ENCODE measurements around the gene TIMM13. TPM values are rescaled to one million over a fixed set of nuclear protein-coding genes. Genes with fewer than 3 reads are reported as not detected.
"Not testable (repeated sequence)": the region's sequence is repeated elsewhere in the genome, so short reads cannot be mapped to it uniquely, and the experiment has no call there.

The TIMM13 gene
- total RNA-seq, 3 donors from 2014 or later = 273 to 326 (median 286) TPM

GRCh38 chr19:2461751-2462634, 34.6 kb upstream of the TIMM13 start:
- Mint-ChIP-seq H3K4me3 (peak overlapping the region; percentile 79), H3K27me3 (ENCODE audit: low read depth) (no peaks in the 10 kb centered on the region), H3K36me3 (ENCODE audit: insufficient read depth) (no peaks in the 10 kb centered on the region), H3K9me3 (no peaks in the 10 kb centered on the region), H3K4me1 (ENCODE audit: low read depth) (peaks cover 7% of the 10 kb centered on the region)
- peak; percentile 62 for DNase-seq
- peak; percentile 83 for ATAC-seq

DNA sequence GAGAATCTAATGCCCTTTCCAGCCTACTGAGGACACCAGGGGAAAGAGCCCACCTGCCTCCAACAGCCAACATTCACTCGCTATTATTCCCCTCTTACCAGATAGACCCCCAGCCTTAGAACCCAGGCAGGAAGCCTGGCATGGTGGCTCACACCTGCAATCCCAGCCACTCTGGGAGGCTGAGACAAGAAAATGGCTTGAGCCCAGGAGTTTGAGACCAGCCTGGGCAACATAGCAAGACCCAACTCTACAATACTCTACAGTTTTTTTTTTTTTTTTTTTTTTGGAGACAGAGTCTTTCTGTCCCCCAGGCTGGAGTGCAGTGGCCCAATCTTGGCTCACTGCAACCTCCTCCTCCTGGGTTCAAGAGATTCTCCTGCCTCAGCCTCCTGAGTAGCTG, 32.9 kb upstream of the TIMM13 start:
- Mint-ChIP-seq H3K36me3 (ENCODE audit: insufficient read depth) (no peaks in the 10 kb centered on the region), H3K27me3 (ENCODE audit: low read depth) (no peaks in the 10 kb centered on the region), H3K9me3 (no peaks in the 10 kb centered on the region), H3K4me1 (ENCODE audit: low read depth) (peaks cover 12% of the 10 kb centered on the region), H3K4me3 (peak overlapping the region; percentile 31)
- ATAC-seq (no peak), DNase-seq (no peak)

GRCh38 chr19:2458776-2459175, 31.4 kb upstream of the TIMM13 start:
- peaks cover 20% of the 10 kb centered on the region for H3K4me1 Mint-ChIP-seq (ENCODE audit: low read depth)
- not testable (repeated sequence) for DNase-seq; H3K9me3 Mint-ChIP-seq; H3K27me3 Mint-ChIP-seq (ENCODE audit: low read depth); H3K36me3 Mint-ChIP-seq (ENCODE audit: insufficient read depth); H3K4me3 Mint-ChIP-seq; ATAC-seq

DNA sequence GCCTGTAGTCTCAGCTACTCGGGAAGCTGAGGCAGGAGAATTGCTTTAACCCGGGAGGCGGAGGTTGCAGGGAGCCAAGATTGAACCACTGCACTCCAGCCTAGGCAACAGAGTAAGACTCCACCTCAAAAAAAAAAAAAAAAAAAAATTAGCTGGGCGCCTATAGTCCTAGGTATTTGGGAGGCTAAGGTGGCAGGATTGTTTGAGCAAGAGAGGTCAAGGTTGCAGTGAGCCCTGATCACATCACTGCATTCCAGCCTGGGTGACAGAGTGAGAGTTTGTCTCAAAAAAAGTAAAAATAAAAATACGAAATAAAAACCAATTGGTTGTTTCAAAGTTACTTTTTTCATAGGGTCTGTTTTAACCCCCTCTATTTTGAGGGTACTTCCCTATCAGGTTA, 30.7 kb upstream of the TIMM13 start:
- ATAC-seq = no peak
- Mint-ChIP-seq H3K27me3 (ENCODE audit: low read depth) (no peaks in the 10 kb centered on the region), H3K4me1 (ENCODE audit: low read depth) (peaks cover 20% of the 10 kb centered on the region), H3K36me3 (ENCODE audit: insufficient read depth) (no peaks in the 10 kb centered on the region), H3K4me3 (no peak overlapping the region), H3K9me3 (no peaks in the 10 kb centered on the region)
- DNase-seq = no peak

- H3K27me3 Mint-ChIP-seq (ENCODE audit: low read depth) = no peaks in the 10 kb centered on the region
- H3K9me3 Mint-ChIP-seq = no peaks in the 10 kb centered on the region
- no peaks in the 10 kb centered on the region for H3K36me3 Mint-ChIP-seq (ENCODE audit: insufficient read depth)
- DNase-seq (no peak), ATAC-seq (no peak)
- peak overlapping the region; percentile 85 for H3K4me3 Mint-ChIP-seq
- H3K4me1 Mint-ChIP-seq (ENCODE audit: low read depth) = peaks cover 20% of the 10 kb centered on the region
Measured at GRCh38 chr19:2457394-2458037, 30.1 kb upstream of the TIMM13 start.

- Mint-ChIP-seq H3K9me3 (no peaks in the 10 kb centered on the region), H3K4me3 (peak overlapping the region; percentile 88), H3K36me3 (ENCODE audit: insufficient read depth) (no peaks in the 10 kb centered on the region), H3K27me3 (ENCODE audit: low read depth) (no peaks in the 10 kb centered on the region), H3K4me1 (ENCODE audit: low read depth) (peaks cover 18% of the 10 kb centered on the region)
- ATAC-seq (peak; percentile 36 to 44), DNase-seq (no peak)
Measured at GRCh38 chr19:2455851-2456570, 28.6 kb upstream of the TIMM13 start.

DNA sequence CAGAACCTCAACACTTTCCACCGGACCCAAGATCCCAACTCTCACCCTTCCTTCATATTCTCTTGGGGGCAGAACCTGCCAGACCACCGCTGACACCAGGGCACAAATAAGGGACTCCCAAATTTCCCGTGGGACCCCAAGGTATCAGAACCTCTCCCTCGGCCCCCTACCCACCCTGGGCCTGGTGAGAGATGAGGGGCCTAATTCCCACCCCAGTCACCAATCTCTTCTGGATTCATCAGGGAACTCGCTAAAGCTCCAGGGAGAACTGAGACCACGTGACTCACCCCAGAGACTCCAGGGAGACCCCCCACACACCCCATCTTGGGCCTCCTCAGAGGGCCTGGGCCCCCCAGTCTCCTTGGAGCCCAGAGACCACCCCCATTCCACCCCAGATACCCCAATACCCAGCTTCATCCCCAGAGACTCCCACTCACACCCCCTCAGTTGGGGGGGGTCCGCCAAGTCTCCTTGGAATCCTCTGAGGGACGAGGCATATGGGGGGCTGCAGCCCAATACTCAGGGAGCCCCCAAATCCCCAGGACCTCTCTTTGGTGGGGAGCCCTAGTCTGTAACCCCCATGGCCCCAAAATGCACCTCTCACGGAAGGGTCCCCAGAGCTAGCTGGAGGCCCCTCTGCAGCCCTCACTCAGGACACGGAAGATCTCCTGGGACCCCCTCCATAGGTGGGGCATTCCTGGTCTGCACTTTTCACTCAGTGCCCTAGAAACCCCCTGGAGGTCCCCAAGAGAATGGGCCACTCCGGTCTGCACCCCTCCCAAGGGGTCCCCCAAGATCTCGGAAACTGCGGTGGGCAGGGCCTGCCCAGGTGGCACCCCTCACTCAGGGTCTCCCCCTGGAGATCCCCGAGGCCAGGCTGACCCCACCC, 27.8 kb upstream of the TIMM13 start:
- H3K36me3 Mint-ChIP-seq (ENCODE audit: insufficient read depth) = no peaks in the 10 kb centered on the region
- H3K4me1 Mint-ChIP-seq (ENCODE audit: low read depth) = peaks cover 18% of the 10 kb centered on the region
- peak overlapping the region; percentile 88 for H3K4me3 Mint-ChIP-seq
- no peaks in the 10 kb centered on the region for H3K27me3 Mint-ChIP-seq (ENCODE audit: low read depth)
- ATAC-seq = no peak
- H3K9me3 Mint-ChIP-seq = no peaks in the 10 kb centered on the region
- no peak for DNase-seq

- Mint-ChIP-seq H3K9me3 (no peaks in the 10 kb centered on the region), H3K36me3 (ENCODE audit: insufficient read depth) (peaks cover 3% of the 10 kb centered on the region), H3K4me3 (peak overlapping the region; percentile 88), H3K27me3 (ENCODE audit: low read depth) (no peaks in the 10 kb centered on the region), H3K4me1 (ENCODE audit: low read depth) (peaks cover 16% of the 10 kb centered on the region)
- ATAC-seq (no peak), DNase-seq (no peak)
Measured at GRCh38 chr19:2454199-2454961, 27.0 kb upstream of the TIMM13 start.

- DNase-seq (no peak), ATAC-seq (no peak)
- Mint-ChIP-seq H3K9me3 (no peaks in the 10 kb centered on the region), H3K27me3 (ENCODE audit: low read depth) (no peaks in the 10 kb centered on the region), H3K4me1 (ENCODE audit: low read depth) (peaks cover 16% of the 10 kb centered on the region), H3K4me3 (peak overlapping the region; percentile 33), H3K36me3 (ENCODE audit: insufficient read depth) (peaks cover 3% of the 10 kb centered on the region)
Measured at GRCh38 chr19:2453431-2454025, 26.1 kb upstream of the TIMM13 start.

DNA sequence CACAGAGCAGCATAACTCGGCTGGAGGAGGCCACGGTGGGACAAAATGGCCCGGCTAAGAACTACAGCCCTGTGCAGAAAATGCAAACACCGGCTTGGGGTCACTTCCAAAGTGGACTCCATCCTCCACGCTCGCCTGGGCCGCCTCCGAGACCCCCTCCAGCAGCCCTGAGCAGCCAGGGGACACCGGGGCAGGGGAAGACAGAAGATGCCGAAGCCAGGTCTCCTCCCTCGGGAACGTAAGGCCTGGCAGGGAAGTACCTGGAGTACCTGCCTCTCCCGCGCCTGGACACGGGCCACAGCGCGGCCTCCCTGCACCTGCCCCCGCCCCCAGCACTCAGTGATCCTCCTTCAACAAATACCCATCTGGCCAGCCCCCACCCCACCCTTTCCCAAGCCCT, 24.4 kb upstream of the TIMM13 start:
- H3K27me3 Mint-ChIP-seq (ENCODE audit: low read depth) = no peaks in the 10 kb centered on the region
- H3K9me3 Mint-ChIP-seq = no peaks in the 10 kb centered on the region
- peaks cover 3% of the 10 kb centered on the region for H3K36me3 Mint-ChIP-seq (ENCODE audit: insufficient read depth)
- H3K4me3 Mint-ChIP-seq = no peak overlapping the region
- H3K4me1 Mint-ChIP-seq (ENCODE audit: low read depth) = peaks cover 16% of the 10 kb centered on the region
- DNase-seq (no peak), ATAC-seq (no peak)

DNA sequence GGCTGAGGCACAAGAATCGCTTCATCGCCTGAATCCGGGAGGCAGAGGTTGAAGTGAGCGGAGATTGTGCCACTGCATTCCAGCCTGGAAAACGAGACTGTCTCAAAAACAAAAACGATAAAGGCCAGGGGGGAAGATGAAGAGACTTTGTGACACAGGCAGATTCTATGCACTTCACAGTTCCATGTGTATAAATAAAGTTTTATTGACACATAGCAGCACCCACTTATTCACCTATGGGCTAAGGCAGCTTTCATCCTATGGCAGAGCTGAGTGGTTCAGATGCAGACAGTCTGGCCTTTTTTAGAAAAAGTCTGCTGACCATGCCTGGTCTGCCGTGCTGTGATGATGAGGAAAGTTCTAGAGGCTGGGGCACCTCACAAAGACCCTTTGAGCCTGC, 23.8 kb upstream of the TIMM13 start:
- DNase-seq (no peak), ATAC-seq (no peak)
- Mint-ChIP-seq H3K4me3 (no peak overlapping the region), H3K27me3 (ENCODE audit: low read depth) (no peaks in the 10 kb centered on the region), H3K4me1 (ENCODE audit: low read depth) (peaks cover 21% of the 10 kb centered on the region), H3K36me3 (ENCODE audit: insufficient read depth) (peaks cover 3% of the 10 kb centered on the region), H3K9me3 (no peaks in the 10 kb centered on the region)

DNA sequence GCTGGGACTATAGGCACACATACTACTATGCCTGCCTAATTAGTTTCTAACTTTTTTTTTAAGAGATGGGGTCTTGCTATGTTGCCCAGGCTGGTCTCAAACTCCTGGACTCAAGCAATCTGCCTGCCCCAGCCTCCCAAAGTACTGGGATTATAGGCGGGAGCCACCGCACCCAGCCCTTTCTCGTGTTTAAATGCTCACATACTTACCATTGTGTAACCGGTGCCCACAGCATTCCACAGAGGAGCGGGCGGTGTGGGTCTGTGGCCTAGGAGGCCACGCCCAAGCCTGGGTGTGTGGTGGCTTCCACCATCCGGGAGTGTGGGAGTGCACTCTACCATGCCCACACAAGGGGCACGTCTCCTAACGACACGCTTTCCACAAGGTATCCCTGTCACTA, 21.6 kb upstream of the TIMM13 start:
- peaks cover 4% of the 10 kb centered on the region for H3K36me3 Mint-ChIP-seq (ENCODE audit: insufficient read depth)
- peaks cover 10% of the 10 kb centered on the region for H3K4me1 Mint-ChIP-seq (ENCODE audit: low read depth)
- no peaks in the 10 kb centered on the region for H3K27me3 Mint-ChIP-seq (ENCODE audit: low read depth)
- no peaks in the 10 kb centered on the region for H3K9me3 Mint-ChIP-seq
- H3K4me3 Mint-ChIP-seq = no peak overlapping the region
- no peak for DNase-seq
- no peak for ATAC-seq

DNA sequence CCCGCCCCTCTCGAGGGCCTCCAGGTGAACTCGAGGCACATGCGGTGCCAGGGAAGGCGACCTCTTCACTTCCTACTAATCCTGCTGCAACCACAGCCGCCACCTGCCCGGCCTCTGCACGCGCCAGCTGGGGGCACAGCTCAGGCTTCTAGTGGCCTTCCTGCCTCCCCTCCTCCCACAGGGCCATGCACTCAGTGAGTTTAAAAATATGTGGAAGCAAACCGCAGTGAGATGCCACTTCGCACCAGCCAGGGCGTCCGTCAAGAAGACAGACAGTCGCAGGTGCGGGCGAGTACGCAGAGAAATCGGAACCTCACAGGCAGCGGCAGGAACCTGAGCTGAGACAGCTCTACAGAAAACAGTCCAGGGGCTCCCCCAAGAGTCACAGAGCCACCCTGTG, 19.0 kb upstream of the TIMM13 start:
- Mint-ChIP-seq H3K36me3 (ENCODE audit: insufficient read depth) (peaks cover 4% of the 10 kb centered on the region), H3K4me1 (ENCODE audit: low read depth) (peaks cover 10% of the 10 kb centered on the region), H3K4me3 (peak overlapping the region; percentile 65), H3K9me3 (no peaks in the 10 kb centered on the region), H3K27me3 (ENCODE audit: low read depth) (no peaks in the 10 kb centered on the region)
- ATAC-seq = peak; percentile 61 to 63
- DNase-seq = no peak
